Measurements from ENCODE around the gene HLA-G.
"Not testable (repeated sequence)": the region's sequence is repeated elsewhere in the genome, so short reads cannot be mapped to it uniquely, and the experiment has no call there.

HLA-G gene

GRCh38 chr6:29827579-29828470 is at the start of gene HLA-G:
TSS of gene HLA-G (plus strand) at chr6:29827825. CDS start at chr6:29827845, 20 bp downstream.
- no peak for DNase-seq

- DNase-seq = not testable (repeated sequence)
Observed at GRCh38 chr6:29780019-29780698, 47.5 kb upstream of the HLA-G start.

- DNase-seq = no peak
Observed at GRCh38 chr6:29789176-29789575, 38.4 kb upstream of the HLA-G start.

GRCh38 chr6:29790626-29791025 is 37.0 kb upstream of the HLA-G start:
- no peak for DNase-seq

- no peak for DNase-seq
Observed at GRCh38 chr6:29791162-29791561, 36.5 kb upstream of the HLA-G start.

GRCh38 chr6:29791786-29792122 is 35.9 kb upstream of the HLA-G start:
- DNase-seq = no peak

GRCh38 chr6:29792123-29793035 is 35.2 kb upstream of the HLA-G start:
- DNase-seq = no peak

GRCh38 chr6:29793036-29793356 is 34.6 kb upstream of the HLA-G start:
- no peak for DNase-seq

GRCh38 chr6:29793796-29794195 is 33.8 kb upstream of the HLA-G start:
- DNase-seq = no peak

GRCh38 chr6:29796026-29796425 is 31.6 kb upstream of the HLA-G start:
- no peak for DNase-seq

GRCh38 chr6:29797135-29797534 is 30.5 kb upstream of the HLA-G start:
- no peak for DNase-seq

- DNase-seq = no peak
Observed at GRCh38 chr6:29797966-29798365, 29.7 kb upstream of the HLA-G start.

GRCh38 chr6:29800254-29800653 is 27.4 kb upstream of the HLA-G start:
- no peak for DNase-seq

GRCh38 chr6:29806387-29806786 is 21.2 kb upstream of the HLA-G start:
- DNase-seq = no peak

GRCh38 chr6:29809249-29809648 is 18.4 kb upstream of the HLA-G start:
- no peak for DNase-seq

- DNase-seq = no peak
Observed at GRCh38 chr6:29810371-29810770, 17.3 kb upstream of the HLA-G start.

- no peak for DNase-seq
Observed at GRCh38 chr6:29811377-29811776, 16.2 kb upstream of the HLA-G start.

- DNase-seq = no peak
Observed at GRCh38 chr6:29813066-29813465, 14.6 kb upstream of the HLA-G start.

- no peak for DNase-seq
Observed at GRCh38 chr6:29813809-29814208, 13.8 kb upstream of the HLA-G start.

GRCh38 chr6:29814379-29815117 is 13.1 kb upstream of the HLA-G start:
- DNase-seq = no peak

GRCh38 chr6:29815118-29815750 is 12.4 kb upstream of the HLA-G start:
- no peak for DNase-seq

GRCh38 chr6:29816030-29816429 is 11.6 kb upstream of the HLA-G start:
- DNase-seq = no peak

Measured in NCI-H1694 (cell line).